SK-N-SH (cell line): ENCODE measurements around the gene AFG3L2.

Experiments
- CTCF ChIP-seq: fragments of 200-600 bp; sonication (generic); IDR thresholded peaks from 2 replicates; pipeline ENCODE4 v1.6.1; 2017; ENCODE audit warnings: antibody characterized with exemption, mild to moderate bottlenecking, moderate library complexity
- EP300 ChIP-seq, 2 experiments: IDR thresholded peaks; 2 replicates each; pipeline versions ENCODE4 v1.4.0 to v1.6.1; 2012; ENCODE audit warnings: borderline replicate concordance in 1 of 2, low read depth in 1 of 2, low read length in 1 of 2
- EZH2phosphoT487 ChIP-seq: fragments of 200-600 bp; sonication (generic); IDR thresholded peaks from 2 replicates; pipeline ENCODE4 v1.6.1; 2017; ENCODE audit warnings: low read depth, mixed run types, mild to moderate bottlenecking, antibody characterized with exemption, moderate library complexity, borderline replicate concordance
- JUND ChIP-seq: IDR thresholded peaks from 2 replicates; pipeline ENCODE4 v1.4.0; 2012
- MXI1 ChIP-seq: IDR thresholded peaks from 2 replicates; pipeline ENCODE4 v1.6.1; 2012; ENCODE audit warnings: mild to moderate bottlenecking, low read depth, low read length, improper control_type of control experiment
- POLR2AphosphoS5 ChIP-seq: IDR thresholded peaks from 2 replicates; pipeline ENCODE4 v1.6.1; 2012; ENCODE audit warnings: low read depth, low read length
- RAD21 ChIP-seq: IDR thresholded peaks from 2 replicates; pipeline ENCODE4 v1.6.1; 2012; ENCODE audit warnings: mild to moderate bottlenecking, low read length
- RFX5 ChIP-seq: IDR thresholded peaks from 2 replicates; pipeline ENCODE4 v1.6.1; 2012; ENCODE audit warnings: mild to moderate bottlenecking, improper control_type of control experiment, low read length
- SMC3 ChIP-seq: IDR thresholded peaks from 2 replicates; pipeline ENCODE4 v1.6.1; 2012; ENCODE audit warnings: low read depth, low read length, improper control_type of control experiment
- TAF1 ChIP-seq: IDR thresholded peaks from 2 replicates; pipeline ENCODE4 v1.6.1; 2012; ENCODE audit warnings: low read depth, mild to moderate bottlenecking, low read length, moderate library complexity, borderline replicate concordance
- TEAD4 ChIP-seq: IDR thresholded peaks from 2 replicates; pipeline ENCODE4 v1.4.0; 2012; ENCODE audit warnings: mild to moderate bottlenecking, borderline replicate concordance; ENCODE audit not compliant: insufficient read depth
- USF1 ChIP-seq: IDR thresholded peaks from 2 replicates; pipeline ENCODE4 v1.4.0; 2012; ENCODE audit warnings: low read depth, borderline replicate concordance
- TF ChIP-seq, protein P1 (sequence below): IDR thresholded peaks from 2 replicates; pipeline ENCODE4 v1.6.1; 2012; ENCODE audit warnings: mild to moderate bottlenecking, low read depth, low read length, moderate library complexity

DNA sequence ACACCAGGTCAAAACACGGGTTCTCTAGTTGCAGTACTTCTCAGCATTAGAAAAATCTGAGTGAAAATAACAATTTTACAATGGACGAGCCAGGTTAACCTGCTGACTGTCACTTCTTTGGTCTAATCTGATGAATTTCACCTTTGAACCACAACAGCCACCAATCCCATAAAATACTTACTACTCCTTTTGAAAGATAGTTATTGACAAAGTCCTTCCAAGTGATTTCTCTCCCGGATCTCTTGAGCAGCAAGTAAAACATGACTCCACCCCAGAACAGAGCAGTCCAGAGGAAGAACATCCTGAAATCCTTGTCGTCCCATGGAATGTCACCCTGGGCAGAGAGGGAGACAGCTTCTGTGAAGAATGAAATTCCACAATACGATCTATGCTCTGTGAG is 10.2 kb downstream of the AFG3L2 start:
- TF ChIP-seq JUND (no peak), EP300 (IDR thresholded peaks at IDR 0.05; ENCODE audit: borderline replicate concordance in 1 of 2, low read depth in 1 of 2, low read length in 1 of 2) (no peak), POLR2AphosphoS5 (no peak), RFX5 (no peak), RAD21 (no peak), EZH2phosphoT487 (no peak), CTCF (no peak), TEAD4 (no peak), MXI1 (no peak), SMC3 (no peak), TAF1 (no peak), USF1 (no peak)
- TF ChIP-seq, protein P1, sequence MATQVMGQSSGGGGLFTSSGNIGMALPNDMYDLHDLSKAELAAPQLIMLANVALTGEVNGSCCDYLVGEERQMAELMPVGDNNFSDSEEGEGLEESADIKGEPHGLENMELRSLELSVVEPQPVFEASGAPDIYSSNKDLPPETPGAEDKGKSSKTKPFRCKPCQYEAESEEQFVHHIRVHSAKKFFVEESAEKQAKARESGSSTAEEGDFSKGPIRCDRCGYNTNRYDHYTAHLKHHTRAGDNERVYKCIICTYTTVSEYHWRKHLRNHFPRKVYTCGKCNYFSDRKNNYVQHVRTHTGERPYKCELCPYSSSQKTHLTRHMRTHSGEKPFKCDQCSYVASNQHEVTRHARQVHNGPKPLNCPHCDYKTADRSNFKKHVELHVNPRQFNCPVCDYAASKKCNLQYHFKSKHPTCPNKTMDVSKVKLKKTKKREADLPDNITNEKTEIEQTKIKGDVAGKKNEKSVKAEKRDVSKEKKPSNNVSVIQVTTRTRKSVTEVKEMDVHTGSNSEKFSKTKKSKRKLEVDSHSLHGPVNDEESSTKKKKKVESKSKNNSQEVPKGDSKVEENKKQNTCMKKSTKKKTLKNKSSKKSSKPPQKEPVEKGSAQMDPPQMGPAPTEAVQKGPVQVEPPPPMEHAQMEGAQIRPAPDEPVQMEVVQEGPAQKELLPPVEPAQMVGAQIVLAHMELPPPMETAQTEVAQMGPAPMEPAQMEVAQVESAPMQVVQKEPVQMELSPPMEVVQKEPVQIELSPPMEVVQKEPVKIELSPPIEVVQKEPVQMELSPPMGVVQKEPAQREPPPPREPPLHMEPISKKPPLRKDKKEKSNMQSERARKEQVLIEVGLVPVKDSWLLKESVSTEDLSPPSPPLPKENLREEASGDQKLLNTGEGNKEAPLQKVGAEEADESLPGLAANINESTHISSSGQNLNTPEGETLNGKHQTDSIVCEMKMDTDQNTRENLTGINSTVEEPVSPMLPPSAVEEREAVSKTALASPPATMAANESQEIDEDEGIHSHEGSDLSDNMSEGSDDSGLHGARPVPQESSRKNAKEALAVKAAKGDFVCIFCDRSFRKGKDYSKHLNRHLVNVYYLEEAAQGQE = no peak
